CD8-positive, alpha-beta memory T cell (primary cell): ENCODE measurements around the gene OTOP2. TPM values are rescaled to one million over a fixed set of nuclear protein-coding genes. Genes with fewer than 3 reads are reported as not detected.

Experiments
- CTCF ChIA-PET: fragments of 350-600 bp; sonication (Branson Sonifier 250); formaldehyde crosslinking; loops from one replicate; lab custom pipeline; 2021; ENCODE audit warnings: antibody characterized with exemption; lab: Charles Lee
- POLR2A ChIA-PET: fragments of 350-600 bp; sonication (Branson Sonifier 250); formaldehyde crosslinking; loops from one replicate; lab custom pipeline; 2021; ENCODE audit warnings: antibody characterized with exemption; lab: Charles Lee
- DNase-seq, 5 donors: peaks; one replicate each; pipeline versions ENCODE4 v3.0.0 to v3.0.0-alpha.2; 2020 to 2022; ENCODE audit warnings: mixed read lengths in 1 of 5
- H3K27ac ChIP-seq: one replicate; pipeline ENCODE4 v1.7.0; 2013; ENCODE audit warnings: low read depth, mild to moderate bottlenecking, low read length, moderate library complexity
- H3K27me3 ChIP-seq: 2 replicates; pipeline ENCODE4 v1.7.0; 2013; ENCODE audit warnings: low read length, mild to moderate bottlenecking; ENCODE audit not compliant: insufficient read depth, poor library complexity, severe bottlenecking
- H3K36me3 ChIP-seq: 2 replicates; pipeline ENCODE4 v1.7.0; 2013; ENCODE audit warnings: mild to moderate bottlenecking, low read length, moderate library complexity; ENCODE audit not compliant: insufficient read depth
- H3K4me1 ChIP-seq: 2 replicates; pipeline ENCODE4 v1.7.0; 2013; ENCODE audit warnings: mild to moderate bottlenecking, low read length, moderate library complexity; ENCODE audit not compliant: insufficient read depth
- H3K4me3 ChIP-seq: 2 replicates; pipeline ENCODE4 v1.7.0; 2013; ENCODE audit warnings: mild to moderate bottlenecking, low read length
- H3K9me3 ChIP-seq: 2 replicates; pipeline ENCODE4 v1.7.0; 2013; ENCODE audit warnings: mild to moderate bottlenecking, low read length
- H3K27ac Mint-ChIP-seq, 8 donors: one replicate each; pipeline ENCODE4 v1.8.0; 2020 to 2021; ENCODE audit warnings: mixed read lengths in 8 of 8, mild to moderate bottlenecking in 6 of 8, inconsistent platforms in 3 of 8, moderate library complexity in 3 of 8
- H3K27me3 Mint-ChIP-seq, 2 donors: one replicate each; pipeline ENCODE4 v1.8.0; 2020 to 2021; ENCODE audit warnings: mixed read lengths in 2 of 2, mild to moderate bottlenecking in 1 of 2, moderate library complexity in 1 of 2
- H3K36me3 Mint-ChIP-seq, 3 donors: one replicate each; pipeline ENCODE4 v1.8.0; 2020 to 2021; ENCODE audit warnings: mixed read lengths in 3 of 3, inconsistent platforms in 1 of 3, mild to moderate bottlenecking in 1 of 3
- H3K4me1 Mint-ChIP-seq, 3 donors: one replicate each; pipeline ENCODE4 v1.8.0; 2020 to 2021; ENCODE audit warnings: mixed read lengths in 3 of 3, inconsistent platforms in 1 of 3, mild to moderate bottlenecking in 1 of 3
- H3K4me3 Mint-ChIP-seq, 7 donors: one replicate each; pipeline ENCODE4 v1.8.0; 2020 to 2021; ENCODE audit warnings: mixed read lengths in 7 of 7, mild to moderate bottlenecking in 6 of 7, moderate library complexity in 4 of 7, inconsistent platforms in 2 of 7
- H3K9me3 Mint-ChIP-seq, 5 donors: one replicate each; pipeline ENCODE4 v1.8.0; 2020 to 2022; ENCODE audit warnings: mixed read lengths in 5 of 5, mild to moderate bottlenecking in 3 of 5, moderate library complexity in 2 of 5, inconsistent platforms in 1 of 5
- polyA plus RNA-seq: library from polyadenylated mRNA; unstranded; fragments of 300-500 nt; fragmentation: Illumina TruSeq; gene quantifications from one replicate; pipeline ENCODE4 v1.2.3, GENCODE V29; 2021
- total RNA-seq, 2 experiments: library from RNA; stranded (reverse); gene quantifications; one replicate each; pipeline ENCODE4 v1.2.3, GENCODE V29; 2021

The OTOP2 gene
- total and polyA plus RNA-seq, 3 experiments from 2014 or later = not detected

DNA sequence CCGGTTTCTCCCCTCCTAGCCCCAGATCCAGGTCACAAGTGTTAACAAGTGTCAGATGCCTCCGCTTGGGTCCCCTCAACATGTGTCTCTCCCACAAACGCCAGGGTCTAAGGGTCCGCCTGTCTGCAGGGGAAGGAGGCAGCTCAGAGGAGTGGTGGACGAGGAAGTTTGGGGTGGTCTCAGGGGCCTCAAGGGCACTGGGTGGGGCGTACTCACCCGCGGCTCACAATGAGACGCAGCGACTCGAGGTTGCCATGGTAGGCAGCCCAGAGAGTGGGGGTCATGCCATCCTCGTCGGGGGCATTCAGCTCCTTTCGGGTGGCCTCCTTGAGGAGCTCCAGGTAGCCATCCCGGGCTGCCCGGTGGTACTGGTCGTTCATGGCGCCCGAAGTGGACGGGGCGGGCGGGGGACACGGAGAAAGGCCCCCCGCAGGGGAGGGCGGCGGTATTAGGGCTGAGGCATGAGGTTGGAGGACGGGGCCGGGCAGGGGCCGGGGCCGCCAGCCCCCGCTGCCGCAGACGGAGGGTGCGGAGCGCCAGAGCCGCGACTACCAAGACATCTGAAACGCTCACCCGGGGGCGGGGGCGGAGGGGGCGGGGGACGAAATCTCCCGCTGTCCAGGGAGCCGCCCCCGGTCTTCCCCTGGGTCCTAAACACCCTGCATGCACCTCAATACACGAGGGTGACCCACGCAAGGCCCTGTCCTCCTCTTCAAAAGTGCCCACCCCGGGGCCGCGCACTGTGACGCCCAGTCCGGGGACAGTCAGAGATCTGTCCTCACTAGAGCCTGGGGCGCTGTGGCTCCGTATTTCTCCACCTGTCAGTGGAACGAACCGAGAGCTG, 1.2 kb upstream of the OTOP2 start, which contains the start of gene USH1G:
TSS of gene USH1G (minus strand) at position 562 of the 844 bp plus-strand sequence. CDS start at position 380, 182 bp downstream.
- peaks cover 9% of the 10 kb centered on the region for H3K4me1 ChIP-seq
- Mint-ChIP-seq H3K4me1 (peaks cover 0 to 27% (median 5%) of the 10 kb centered on the region in 3 donors), H3K4me3 (peak within 1 kb of the TSS in 6 of 7 donors; percentile 54 to 81 (median 63)), H3K9me3 (no peaks in the 10 kb centered on the region), H3K36me3 (no peaks in the 10 kb centered on the region), H3K27ac (peak within 1 kb of the TSS in 1 of 8 donors; percentile 19), H3K27me3 (peaks cover 38 to 68% of the 10 kb centered on the region in 2 donors)
- DNase-seq = peak in 1 of 5 donors; percentile 6
- H3K27ac ChIP-seq = no peak within 1 kb of the TSS
- CTCF ChIA-PET = interaction anchor here (1.2 to 3.1 kb wide), 3 partner anchors 35 to 91 kb away, joined by 4 to 21 read pairs (median 14); no protein-coding TSS in a partner anchor
- POLR2A ChIA-PET = interaction anchor here (0.6 kb wide), 1 partner anchor 38 kb away, joined by 3 read pairs; no protein-coding TSS in a partner anchor
- H3K9me3 ChIP-seq = no peaks in the 10 kb centered on the region
- H3K36me3 ChIP-seq = no peaks in the 10 kb centered on the region
- H3K4me3 ChIP-seq = no peak within 1 kb of the TSS
- H3K27me3 ChIP-seq = peaks cover 33% of the 10 kb centered on the region

GRCh38 chr17:74923538-74924249, 379 bp upstream of the OTOP2 start:
- no peak overlapping the region for H3K27ac Mint-ChIP-seq
- Histone ChIP-seq H3K36me3 (no peaks in the 10 kb centered on the region), H3K9me3 (no peaks in the 10 kb centered on the region), H3K27me3 (peaks cover 33% of the 10 kb centered on the region), H3K4me3 (no peak overlapping the region), H3K27ac (no peak overlapping the region), H3K4me1 (peaks cover 9% of the 10 kb centered on the region)
- peaks cover 0 to 27% (median 5%) of the 10 kb centered on the region in 3 donors for H3K4me1 Mint-ChIP-seq
- peaks cover 38 to 71% of the 10 kb centered on the region in 2 donors for H3K27me3 Mint-ChIP-seq
- H3K4me3 Mint-ChIP-seq = peak overlapping the region in 6 of 7 donors; percentile 19 to 78 (median 56)
- no peaks in the 10 kb centered on the region for H3K9me3 Mint-ChIP-seq
- no peaks in the 10 kb centered on the region for H3K36me3 Mint-ChIP-seq
- ChIA-PET CTCF (interaction anchor here (1.2 to 3.1 kb wide), 3 partner anchors 34 to 90 kb away, joined by 4 to 21 read pairs (median 14); no protein-coding TSS in a partner anchor), POLR2A (interaction anchor here (0.6 kb wide), 1 partner anchor 37 kb away, joined by 3 read pairs; no protein-coding TSS in a partner anchor)
- peak; percentile 56 to 73 (median 62) for DNase-seq

DNA sequence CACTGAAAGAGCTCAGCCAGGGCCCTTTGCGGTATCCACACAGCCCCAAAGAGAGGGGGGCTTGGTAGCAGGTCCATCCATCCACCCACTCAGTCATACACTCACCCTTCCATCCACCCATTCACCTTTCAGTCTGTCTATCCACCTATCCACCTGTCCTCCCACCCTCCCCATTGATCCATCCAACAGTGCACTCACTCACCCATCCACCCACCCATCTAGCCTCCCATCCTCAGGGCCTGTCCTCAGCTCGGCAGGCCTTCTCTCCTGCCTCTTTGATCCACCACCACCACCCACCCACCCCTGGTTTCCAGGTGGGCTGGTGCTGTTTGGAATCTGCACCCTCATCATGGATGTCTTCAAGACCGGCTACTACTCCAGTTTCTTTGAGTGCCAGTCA, 1.2 kb downstream of the OTOP2 start:
- H3K27me3 Mint-ChIP-seq = peaks cover 39 to 72% of the 10 kb centered on the region in 2 donors
- H3K4me3 Mint-ChIP-seq = peak overlapping the region in 3 of 7 donors; percentile 16 to 29 (median 28)
- POLR2A ChIA-PET = no interaction called here

DNA sequence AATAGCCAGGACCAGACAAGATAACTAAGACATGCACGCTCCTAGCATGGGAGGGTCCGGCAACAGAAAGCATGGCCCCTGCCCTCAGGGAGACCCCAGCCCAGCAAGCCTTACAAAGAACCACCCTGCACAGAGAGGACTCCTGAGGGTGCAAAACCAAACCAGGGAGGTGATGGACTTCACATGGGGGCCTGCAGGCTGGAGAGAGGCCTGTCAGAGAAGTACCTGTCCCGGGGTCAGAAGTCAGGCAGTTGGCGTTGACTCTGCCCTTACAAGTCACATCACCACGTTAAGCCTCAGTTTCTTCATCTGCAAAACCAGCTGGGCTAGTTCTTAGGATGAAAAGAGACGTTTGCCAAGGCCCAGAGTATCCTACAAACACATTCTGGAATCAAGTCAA, 4.7 kb downstream of the OTOP2 start:
- Histone ChIP-seq H3K36me3 (no peaks in the 10 kb centered on the region), H3K27me3 (peaks cover 20% of the 10 kb centered on the region), H3K9me3 (no peaks in the 10 kb centered on the region), H3K4me1 (peaks cover 8% of the 10 kb centered on the region), H3K4me3 (no peak overlapping the region), H3K27ac (no peak overlapping the region)
- no peak overlapping the region for H3K4me3 Mint-ChIP-seq
- no peaks in the 10 kb centered on the region for H3K9me3 Mint-ChIP-seq
- H3K36me3 Mint-ChIP-seq = no peaks in the 10 kb centered on the region
- peaks cover 36 to 80% of the 10 kb centered on the region in 2 donors for H3K27me3 Mint-ChIP-seq
- H3K4me1 Mint-ChIP-seq = peaks cover 0 to 12% (median 3%) of the 10 kb centered on the region in 3 donors
- ChIA-PET CTCF (no interaction called here), POLR2A (no interaction called here)
- no peak overlapping the region for H3K27ac Mint-ChIP-seq
- no peak for DNase-seq

More for the DNA sequence above, 1.2 kb downstream of the OTOP2 start:
- Histone ChIP-seq H3K27me3 (peaks cover 33% of the 10 kb centered on the region), H3K9me3 (no peaks in the 10 kb centered on the region), H3K27ac (no peak overlapping the region), H3K4me3 (no peak overlapping the region), H3K36me3 (no peaks in the 10 kb centered on the region), H3K4me1 (peaks cover 9% of the 10 kb centered on the region)
- Mint-ChIP-seq H3K27ac (peak overlapping the region in 1 of 8 donors; percentile 56), H3K36me3 (no peaks in the 10 kb centered on the region), H3K4me1 (peaks cover 0 to 24% (median 5%) of the 10 kb centered on the region in 3 donors), H3K9me3 (no peaks in the 10 kb centered on the region)
- no peak for DNase-seq
- CTCF ChIA-PET = interaction anchor here (0.7 to 3.1 kb wide), 2 partner anchors 33 to 267 kb away, joined by 4 to 21 read pairs; no protein-coding TSS in a partner anchor

- H3K9me3 Mint-ChIP-seq = no peaks in the 10 kb centered on the region
- no peaks in the 10 kb centered on the region for H3K4me1 ChIP-seq
- no peaks in the 10 kb centered on the region for H3K36me3 ChIP-seq
- no peak for DNase-seq
- CTCF ChIA-PET = interaction anchor here (0.9 kb wide), 1 partner anchor 28 kb away, joined by 3 read pairs; no protein-coding TSS in a partner anchor
- no peaks in the 10 kb centered on the region for H3K4me1 Mint-ChIP-seq
- peaks cover 34 to 77% of the 10 kb centered on the region in 2 donors for H3K27me3 Mint-ChIP-seq
- H3K27me3 ChIP-seq = peaks cover 7% of the 10 kb centered on the region
- H3K36me3 Mint-ChIP-seq = no peaks in the 10 kb centered on the region
- no peak overlapping the region for H3K4me3 ChIP-seq
- H3K27ac Mint-ChIP-seq = peak overlapping the region in 1 of 8 donors; percentile 70
- no peak overlapping the region for H3K4me3 Mint-ChIP-seq
- H3K27ac ChIP-seq = no peak overlapping the region
- no peaks in the 10 kb centered on the region for H3K9me3 ChIP-seq
- POLR2A ChIA-PET = no interaction called here
These were observed 6.5 kb downstream of the OTOP2 start for GRCh38 chr17:74930535-74931036.

GRCh38 chr17:74935048-74935447, 11.0 kb downstream of the OTOP2 start:
- ChIA-PET CTCF (interaction anchor here (0.7 to 1.0 kb wide), 2 partner anchors 23 to 28 kb away, joined by 3 read pairs; no protein-coding TSS in a partner anchor), POLR2A (no interaction called here)
- no peaks in the 10 kb centered on the region for H3K36me3 ChIP-seq
- no peaks in the 10 kb centered on the region for H3K9me3 ChIP-seq
- Mint-ChIP-seq H3K4me1 (peaks cover 0 to 3% (median 0%) of the 10 kb centered on the region in 3 donors), H3K36me3 (no peaks in the 10 kb centered on the region), H3K9me3 (no peaks in the 10 kb centered on the region), H3K4me3 (no peak overlapping the region), H3K27ac (no peak overlapping the region), H3K27me3 (peaks cover 46 to 81% of the 10 kb centered on the region in 2 donors)
- H3K27ac ChIP-seq = no peak overlapping the region
- no peak for DNase-seq
- peaks cover 26% of the 10 kb centered on the region for H3K27me3 ChIP-seq
- no peaks in the 10 kb centered on the region for H3K4me1 ChIP-seq
- no peak overlapping the region for H3K4me3 ChIP-seq

GRCh38 chr17:74935585-74936469, 11.8 kb downstream of the OTOP2 start, which contains the start of gene OTOP3:
TSS of gene OTOP3 (plus strand) at chr17:74935898. CDS start at chr17:74935922, 24 bp downstream.
- Mint-ChIP-seq H3K36me3 (no peaks in the 10 kb centered on the region), H3K9me3 (no peaks in the 10 kb centered on the region), H3K27ac (peak within 1 kb of the TSS in 1 of 8 donors; percentile 24), H3K4me3 (no peak within 1 kb of the TSS), H3K4me1 (peaks cover 0 to 3% (median 0%) of the 10 kb centered on the region in 3 donors), H3K27me3 (peaks cover 41 to 78% of the 10 kb centered on the region in 2 donors)
- Histone ChIP-seq H3K9me3 (no peaks in the 10 kb centered on the region), H3K4me1 (no peaks in the 10 kb centered on the region), H3K4me3 (no peak within 1 kb of the TSS), H3K27me3 (peaks cover 26% of the 10 kb centered on the region), H3K27ac (no peak within 1 kb of the TSS), H3K36me3 (no peaks in the 10 kb centered on the region)
- CTCF ChIA-PET = interaction anchor here (0.7 to 1.0 kb wide), 2 partner anchors 22 to 27 kb away, joined by 3 read pairs; no protein-coding TSS in a partner anchor
- POLR2A ChIA-PET = no interaction called here
- DNase-seq = no peak
